GM10266 (cell line): Measurements from ENCODE around the gene MYCL.

Experiments used
- DNase-seq: peaks from one replicate; pipeline ENCODE4 v3.0.0; 2012; ENCODE audit errors: extremely low spot score
- TF ChIP-seq, protein P1 (sequence below): IDR thresholded peaks from 2 replicates; pipeline ENCODE4 v1.5.1; 2012; ENCODE audit warnings: mild to moderate bottlenecking, low read depth; ENCODE audit not compliant: control insufficient read depth, insufficient read depth; ENCODE audit errors: missing control alignments

Gene MYCL

GRCh38 chr1:39901464-39901713 lies 328 bp downstream of the MYCL start:
- DNase-seq: peak; percentile 60
- TF ChIP-seq, protein P1, sequence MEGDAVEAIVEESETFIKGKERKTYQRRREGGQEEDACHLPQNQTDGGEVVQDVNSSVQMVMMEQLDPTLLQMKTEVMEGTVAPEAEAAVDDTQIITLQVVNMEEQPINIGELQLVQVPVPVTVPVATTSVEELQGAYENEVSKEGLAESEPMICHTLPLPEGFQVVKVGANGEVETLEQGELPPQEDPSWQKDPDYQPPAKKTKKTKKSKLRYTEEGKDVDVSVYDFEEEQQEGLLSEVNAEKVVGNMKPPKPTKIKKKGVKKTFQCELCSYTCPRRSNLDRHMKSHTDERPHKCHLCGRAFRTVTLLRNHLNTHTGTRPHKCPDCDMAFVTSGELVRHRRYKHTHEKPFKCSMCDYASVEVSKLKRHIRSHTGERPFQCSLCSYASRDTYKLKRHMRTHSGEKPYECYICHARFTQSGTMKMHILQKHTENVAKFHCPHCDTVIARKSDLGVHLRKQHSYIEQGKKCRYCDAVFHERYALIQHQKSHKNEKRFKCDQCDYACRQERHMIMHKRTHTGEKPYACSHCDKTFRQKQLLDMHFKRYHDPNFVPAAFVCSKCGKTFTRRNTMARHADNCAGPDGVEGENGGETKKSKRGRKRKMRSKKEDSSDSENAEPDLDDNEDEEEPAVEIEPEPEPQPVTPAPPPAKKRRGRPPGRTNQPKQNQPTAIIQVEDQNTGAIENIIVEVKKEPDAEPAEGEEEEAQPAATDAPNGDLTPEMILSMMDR: no peak

GRCh38 chr1:39900662-39901463 lies 854 bp downstream of the MYCL start:
- no peak for DNase-seq
- TF ChIP-seq, protein P1: no peak

- DNase-seq: no peak
- TF ChIP-seq, protein P1: no peak
Measured at GRCh38 chr1:39899611-39900538, 1.8 kb downstream of the MYCL start.

DNA sequence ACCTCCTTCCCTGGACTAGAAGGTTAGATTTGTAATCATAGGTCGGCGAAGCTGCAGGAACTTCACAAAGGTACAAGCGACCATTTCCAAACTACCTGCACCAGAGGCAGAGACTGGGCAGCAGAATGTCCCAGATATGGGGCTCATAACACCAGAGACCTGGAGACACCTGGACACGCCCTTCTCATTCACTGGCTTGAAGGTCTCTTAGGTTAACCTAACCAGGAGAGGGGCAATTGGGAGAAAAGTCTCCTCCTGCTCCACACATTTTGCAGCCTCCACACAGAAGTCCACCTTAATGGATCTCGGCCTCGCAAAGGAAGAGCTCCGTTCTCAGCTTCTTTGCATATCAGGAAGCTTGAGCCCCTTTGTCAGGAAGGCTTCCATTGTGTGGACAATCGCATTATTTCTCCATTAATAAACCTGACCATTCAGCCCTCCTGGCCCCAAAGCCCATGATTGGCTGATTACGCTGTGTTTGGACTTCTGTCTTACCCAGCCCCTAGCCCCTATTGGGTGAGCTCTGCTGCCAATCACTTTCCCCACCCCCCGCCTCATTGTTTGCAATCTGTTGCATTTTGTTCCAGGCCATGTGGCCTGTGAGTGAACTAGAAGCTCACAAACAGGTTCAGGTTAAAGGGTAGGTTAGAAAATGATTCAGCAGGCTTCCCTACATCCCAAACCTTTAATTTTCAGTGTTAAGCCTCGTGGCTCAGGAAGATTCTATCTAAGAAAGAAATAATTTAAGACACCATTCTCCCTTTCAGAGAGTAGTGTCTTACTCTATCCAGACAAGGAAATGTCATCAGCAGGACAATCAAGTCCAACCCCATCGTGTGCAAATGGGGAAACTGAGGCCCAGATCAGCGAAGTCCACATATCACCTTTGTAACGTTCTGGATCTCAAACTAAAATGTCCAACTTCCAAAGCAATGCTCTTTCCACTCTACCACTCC lies 2.8 kb downstream of the MYCL start:
- DNase-seq: no peak
- TF ChIP-seq, protein P1: no peak

DNA sequence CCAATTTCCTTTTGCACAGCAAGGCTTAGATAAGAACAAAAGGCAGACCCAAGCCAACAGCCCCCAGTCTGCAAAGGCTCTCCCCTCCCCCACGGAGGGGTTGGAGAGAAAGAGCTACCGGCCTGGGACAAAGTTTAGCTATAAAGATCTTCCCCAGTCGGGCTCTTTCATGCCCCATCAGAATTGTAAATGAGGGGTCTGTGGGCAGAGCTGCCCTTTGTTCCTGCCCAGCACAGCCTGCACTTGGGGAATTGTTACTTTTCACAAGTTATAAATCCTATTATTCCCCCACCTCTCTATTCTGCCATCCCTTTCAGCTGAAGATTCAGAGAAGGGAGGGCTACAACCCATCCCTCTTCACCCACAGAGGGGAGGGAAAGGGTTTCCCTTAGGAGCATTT lies 3.5 kb downstream of the MYCL start:
- TF ChIP-seq, protein P1: no peak
- no peak for DNase-seq

DNA sequence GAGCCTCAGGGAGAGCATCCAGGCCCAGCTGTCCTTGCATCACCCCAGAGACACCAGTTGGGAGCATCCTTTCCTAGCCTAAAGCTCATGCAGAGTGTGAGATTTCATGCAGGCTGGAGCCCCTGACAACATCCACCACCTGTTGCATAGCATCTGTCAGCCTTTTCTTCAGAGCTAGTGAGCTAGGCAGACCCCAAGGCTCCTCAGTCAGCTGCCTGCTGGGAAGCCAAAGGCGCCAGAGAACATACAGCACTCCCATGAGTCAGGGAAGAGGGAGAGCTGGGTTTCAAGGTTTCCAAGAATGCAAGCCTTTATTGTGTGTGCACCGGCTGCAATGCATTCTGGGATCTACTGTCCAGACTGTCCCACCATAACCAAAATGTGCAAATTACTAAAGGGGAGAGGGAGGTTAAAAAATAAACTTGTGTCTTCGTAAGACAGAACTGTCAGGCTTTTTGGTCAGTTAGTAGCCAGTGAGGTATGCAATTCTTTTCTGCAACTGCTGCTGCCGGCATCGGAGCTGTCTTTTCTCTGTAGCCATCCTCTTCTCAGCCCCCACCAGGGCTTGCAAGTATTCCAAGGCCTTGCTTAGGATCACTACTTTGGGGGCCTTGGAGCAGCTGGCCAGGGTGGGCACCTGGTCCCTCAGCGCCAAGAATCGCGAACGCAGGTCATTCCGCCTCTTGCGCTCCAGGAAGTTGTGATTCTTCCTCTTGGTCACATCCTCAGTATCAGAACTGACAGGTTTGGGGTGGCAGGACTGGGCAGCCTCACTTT lies 4.6 kb downstream of the MYCL start:
- DNase-seq: no peak
- TF ChIP-seq, protein P1: no peak
